HEK293 (cell line): ENCODE data around the gene RFESD.

Experiments
- CTCF ChIA-PET: fragments of 350-600 bp; formaldehyde crosslinking; extraction: SDS; loops from one replicate; lab custom pipeline; 2021; ENCODE audit warnings: antibody characterized with exemption; lab: Yijun Ruan, JAX
- POLR2A ChIA-PET: fragments of 300-600 bp; formaldehyde crosslinking; extraction: SDS; loops from one replicate; lab custom pipeline; 2020; ENCODE audit warnings: antibody characterized with exemption, inconsistent platforms; lab: Yijun Ruan, JAX
- H3K27ac ChIP-seq: fragments of 200-500 bp; sonication (Bioruptor generic); 2 replicates; pipeline ENCODE4 v1.5.1; 2014; ENCODE audit warnings: low read depth, low read length, control low read depth, inconsistent platforms; ENCODE audit errors: extremely low read depth
- H3K36me3 ChIP-seq, 2 experiments: fragments of 200-500 bp in 1 of 2; sonication (Bioruptor generic) in 1 of 2; 1 replicate in 1 of 2; 2 replicates in 1 of 2; pipeline ENCODE4 v1.5.1; 2014 to 2017; ENCODE audit warnings: inconsistent platforms in 2 of 2, low read length in 2 of 2; ENCODE audit not compliant: control insufficient read depth in 2 of 2, insufficient read depth in 1 of 2
- H3K4me1 ChIP-seq: fragments of 200-500 bp; sonication (Bioruptor generic); 2 replicates; pipeline ENCODE4 v1.5.1; 2014; ENCODE audit warnings: mild to moderate bottlenecking, low read length, inconsistent platforms; ENCODE audit not compliant: control insufficient read depth, insufficient read depth
- H3K4me3 ChIP-seq: 2 replicates; pipeline ENCODE4 v1.5.1; 2011; ENCODE audit warnings: low read depth, mild to moderate bottlenecking, control low read depth, low read length, moderate library complexity
- H3K9me3 ChIP-seq: fragments of 200-500 bp; sonication (Bioruptor generic); 2 replicates; pipeline ENCODE4 v1.5.1; 2014; ENCODE audit warnings: low read depth, low read length, inconsistent platforms; ENCODE audit not compliant: control insufficient read depth, insufficient read depth
- GLI4 ChIP-seq: fragments of 450-650 bp; formaldehyde crosslinking; IDR thresholded peaks from 2 replicates; pipeline ENCODE4 v1.5.1; 2016; ENCODE audit warnings: missing biosample characterization, missing genetic modification characterization
- MYNN ChIP-seq: fragments of 450-650 bp; formaldehyde crosslinking; IDR thresholded peaks from 2 replicates; pipeline ENCODE4 v1.5.1; 2016; ENCODE audit warnings: missing biosample characterization, missing genetic modification characterization, borderline replicate concordance
- ZBTB44 ChIP-seq: fragments of 450-650 bp; IDR thresholded peaks from 2 replicates; pipeline ENCODE4 v1.5.1; 2018; ENCODE audit warnings: missing biosample characterization, mild to moderate bottlenecking, missing genetic modification characterization
- ZNF114 ChIP-seq: fragments of 450-650 bp; formaldehyde crosslinking; IDR thresholded peaks from 2 replicates; pipeline ENCODE4 v1.5.0; 2017; ENCODE audit warnings: missing biosample characterization, missing genetic modification characterization
- ZNF140 ChIP-seq: fragments of 450-650 bp; formaldehyde crosslinking; IDR thresholded peaks from 2 replicates; pipeline ENCODE4 v1.5.1; 2016; ENCODE audit warnings: missing biosample characterization, missing genetic modification characterization
- ZNF155 ChIP-seq: fragments of 450-650 bp; formaldehyde crosslinking; IDR thresholded peaks from 2 replicates; pipeline ENCODE4 v1.5.1; 2016; ENCODE audit warnings: missing biosample characterization, missing genetic modification characterization
- ZNF19 ChIP-seq: fragments of 450-650 bp; formaldehyde crosslinking; IDR thresholded peaks from 2 replicates; pipeline ENCODE4; 2016; ENCODE audit warnings: missing biosample characterization, missing genetic modification characterization, low read depth
- ZNF221 ChIP-seq: fragments of 450-650 bp; formaldehyde crosslinking; IDR thresholded peaks from 2 replicates; pipeline ENCODE4 v1.5.1; 2017; ENCODE audit warnings: missing biosample characterization, missing genetic modification characterization, borderline replicate concordance
- ZNF292 ChIP-seq: fragments of 450-650 bp; formaldehyde crosslinking; IDR thresholded peaks from 2 replicates; pipeline ENCODE4 v1.5.1; 2016; ENCODE audit warnings: low read depth, missing biosample characterization, missing genetic modification characterization, borderline replicate concordance
- ZNF311 ChIP-seq: fragments of 450-650 bp; formaldehyde crosslinking; IDR thresholded peaks from 2 replicates; pipeline ENCODE4 v1.5.1; 2017; ENCODE audit warnings: missing biosample characterization, missing genetic modification characterization, borderline replicate concordance
- ZNF366 ChIP-seq: fragments of 450-650 bp; formaldehyde crosslinking; conservative IDR thresholded peaks from 2 replicates; pipeline ENCODE4 v1.5.1; 2016; ENCODE audit warnings: missing biosample characterization, missing genetic modification characterization
- ZNF37A ChIP-seq: fragments of 450-650 bp; IDR thresholded peaks from 2 replicates; pipeline ENCODE4 v1.5.1; 2018; ENCODE audit warnings: missing biosample characterization, missing genetic modification characterization
- ZNF394 ChIP-seq: fragments of 450-650 bp; formaldehyde crosslinking; IDR thresholded peaks from 2 replicates; pipeline ENCODE4 v1.5.1; 2016; ENCODE audit warnings: missing biosample characterization, missing genetic modification characterization, mild to moderate bottlenecking, moderate library complexity, borderline replicate concordance
- ZNF416 ChIP-seq: fragments of 450-650 bp; formaldehyde crosslinking; IDR thresholded peaks from 2 replicates; pipeline ENCODE4 v1.5.1; 2016; ENCODE audit warnings: missing biosample characterization, missing genetic modification characterization
- ZNF48 ChIP-seq: fragments of 450-650 bp; formaldehyde crosslinking; IDR thresholded peaks from 2 replicates; pipeline ENCODE4 v1.5.1; 2016; ENCODE audit warnings: missing biosample characterization, missing genetic modification characterization
- ZNF513 ChIP-seq: fragments of 450-650 bp; IDR thresholded peaks from 2 replicates; pipeline ENCODE4 v1.5.1; 2018; ENCODE audit warnings: missing biosample characterization, missing genetic modification characterization
- ZNF514 ChIP-seq: fragments of 450-650 bp; formaldehyde crosslinking; IDR thresholded peaks from 2 replicates; pipeline ENCODE4 v1.5.1; 2016; ENCODE audit warnings: missing biosample characterization, missing genetic modification characterization
- ZNF544 ChIP-seq: fragments of 450-650 bp; formaldehyde crosslinking; IDR thresholded peaks from 2 replicates; pipeline ENCODE4 v1.5.0; 2017; ENCODE audit warnings: missing biosample characterization, missing genetic modification characterization
- ZNF658 ChIP-seq: fragments of 450-650 bp; formaldehyde crosslinking; IDR thresholded peaks from 2 replicates; pipeline ENCODE4; 2016; ENCODE audit warnings: missing biosample characterization, missing genetic modification characterization
- ZNF660 ChIP-seq: fragments of 450-650 bp; IDR thresholded peaks from 2 replicates; pipeline ENCODE4 v1.5.1; 2018; ENCODE audit warnings: missing biosample characterization, mild to moderate bottlenecking, missing genetic modification characterization
- ZNF701 ChIP-seq: fragments of 450-650 bp; formaldehyde crosslinking; IDR thresholded peaks from 2 replicates; pipeline ENCODE4 v1.5.1; 2016; ENCODE audit warnings: missing biosample characterization, missing genetic modification characterization
- ZNF776 ChIP-seq: fragments of 450-650 bp; formaldehyde crosslinking; IDR thresholded peaks from 2 replicates; pipeline ENCODE4 v1.5.0; 2017; ENCODE audit warnings: missing biosample characterization, missing genetic modification characterization, borderline replicate concordance
- ZNF791 ChIP-seq: fragments of 450-650 bp; formaldehyde crosslinking; IDR thresholded peaks from 2 replicates; pipeline ENCODE4 v1.5.1; 2016; ENCODE audit warnings: missing biosample characterization, missing genetic modification characterization
- TF ChIP-seq, protein P1 (sequence below): fragments of 450-650 bp; formaldehyde crosslinking; IDR thresholded peaks from 2 replicates; pipeline ENCODE4 v1.5.1; 2016; ENCODE audit warnings: missing biosample characterization, missing genetic modification characterization, low read depth

The RFESD gene

DNA sequence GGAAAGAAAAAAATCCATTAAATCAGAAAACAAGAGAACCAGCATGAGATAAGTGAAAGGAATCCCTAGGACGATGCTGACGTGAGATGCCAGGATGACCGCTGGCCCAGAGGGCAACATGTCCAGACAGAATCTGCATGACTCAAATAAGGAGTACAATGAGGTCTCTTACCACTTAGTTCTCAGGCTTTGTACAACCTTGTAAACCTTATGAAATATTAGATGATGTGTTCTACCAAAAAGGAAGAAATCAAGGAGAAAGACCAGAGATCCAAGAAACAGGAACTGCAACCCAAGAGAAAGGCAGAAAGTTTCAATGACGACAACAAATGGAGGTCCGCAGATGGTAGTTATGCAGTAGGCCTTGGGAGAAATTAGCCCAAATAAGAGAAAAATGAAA, 29.5 kb upstream of the RFESD start:
- Histone ChIP-seq H3K36me3 (no peaks in the 10 kb centered on the region), H3K4me3 (no peak overlapping the region)
- CTCF ChIA-PET: no interaction called here

DNA sequence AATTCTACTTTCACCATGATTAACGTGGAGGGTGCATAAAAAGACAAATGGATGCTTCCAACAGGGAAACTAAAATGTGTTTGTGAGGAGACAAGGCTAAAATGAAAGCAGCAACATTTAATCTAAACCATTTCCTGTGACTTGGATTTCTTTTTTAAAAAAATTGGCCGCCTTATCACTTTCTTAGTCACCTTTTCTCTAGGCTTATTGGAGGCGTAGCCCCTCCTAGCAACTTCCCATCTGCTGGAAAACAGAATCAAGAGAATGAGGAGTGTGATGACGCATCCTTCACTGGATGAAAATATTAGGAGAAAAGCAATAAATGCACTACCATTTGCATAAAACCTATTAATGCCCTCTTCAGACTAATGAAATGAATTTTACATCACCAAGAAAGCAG, 27.5 kb upstream of the RFESD start:
- POLR2A ChIA-PET: no interaction called here
- no peaks in the 10 kb centered on the region for H3K36me3 ChIP-seq
- no peaks in the 10 kb centered on the region for H3K9me3 ChIP-seq
- H3K4me3 ChIP-seq: no peak overlapping the region
- TF ChIP-seq ZNF791 (tag by site-specific recombination) (no peak), ZBTB44 (tag by site-specific recombination) (no peak), ZNF114 (tag by site-specific recombination) (no peak), ZNF776 (no peak), ZNF394 (tag by site-specific recombination) (no peak), ZNF544 (tag by site-specific recombination) (no peak), ZNF37A (tag by site-specific recombination) (no peak), MYNN (tag by site-specific recombination) (no peak), ZNF155 (tag by site-specific recombination) (no peak), ZNF366 (no peak), ZNF48 (tag by site-specific recombination) (no peak), ZNF140 (tag by site-specific recombination) (no peak), ZNF514 (tag by site-specific recombination) (no peak), ZNF658 (no peak)
- no peak overlapping the region for H3K27ac ChIP-seq
- CTCF ChIA-PET: no interaction called here
- no peaks in the 10 kb centered on the region for H3K4me1 ChIP-seq

More for the DNA sequence above, 29.5 kb upstream of the RFESD start:
- POLR2A ChIA-PET: no interaction called here
- Histone ChIP-seq H3K9me3 (no peaks in the 10 kb centered on the region), H3K4me1 (no peaks in the 10 kb centered on the region), H3K27ac (no peak overlapping the region)
- TF ChIP-seq ZNF221 (tag by site-specific recombination) (no peak), ZNF513 (tag by site-specific recombination) (no peak), ZNF19 (tag by site-specific recombination) (no peak), ZNF514 (tag by site-specific recombination) (no peak), ZNF114 (tag by site-specific recombination) (no peak), ZNF791 (tag by site-specific recombination) (no peak), ZNF292 (no peak), ZNF701 (tag by site-specific recombination) (no peak), ZNF37A (tag by site-specific recombination) (no peak), ZNF416 (no peak), GLI4 (no peak), ZNF660 (tag by site-specific recombination) (no peak), ZNF311 (tag by site-specific recombination) (no peak)
- TF ChIP-seq, protein P1, sequence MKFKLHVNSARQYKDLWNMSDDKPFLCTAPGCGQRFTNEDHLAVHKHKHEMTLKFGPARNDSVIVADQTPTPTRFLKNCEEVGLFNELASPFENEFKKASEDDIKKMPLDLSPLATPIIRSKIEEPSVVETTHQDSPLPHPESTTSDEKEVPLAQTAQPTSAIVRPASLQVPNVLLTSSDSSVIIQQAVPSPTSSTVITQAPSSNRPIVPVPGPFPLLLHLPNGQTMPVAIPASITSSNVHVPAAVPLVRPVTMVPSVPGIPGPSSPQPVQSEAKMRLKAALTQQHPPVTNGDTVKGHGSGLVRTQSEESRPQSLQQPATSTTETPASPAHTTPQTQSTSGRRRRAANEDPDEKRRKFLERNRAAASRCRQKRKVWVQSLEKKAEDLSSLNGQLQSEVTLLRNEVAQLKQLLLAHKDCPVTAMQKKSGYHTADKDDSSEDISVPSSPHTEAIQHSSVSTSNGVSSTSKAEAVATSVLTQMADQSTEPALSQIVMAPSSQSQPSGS (tag by site-specific recombination): no peak
